ENCODE measurements around the gene TBC1D9B.

The TBC1D9B gene

DNA sequence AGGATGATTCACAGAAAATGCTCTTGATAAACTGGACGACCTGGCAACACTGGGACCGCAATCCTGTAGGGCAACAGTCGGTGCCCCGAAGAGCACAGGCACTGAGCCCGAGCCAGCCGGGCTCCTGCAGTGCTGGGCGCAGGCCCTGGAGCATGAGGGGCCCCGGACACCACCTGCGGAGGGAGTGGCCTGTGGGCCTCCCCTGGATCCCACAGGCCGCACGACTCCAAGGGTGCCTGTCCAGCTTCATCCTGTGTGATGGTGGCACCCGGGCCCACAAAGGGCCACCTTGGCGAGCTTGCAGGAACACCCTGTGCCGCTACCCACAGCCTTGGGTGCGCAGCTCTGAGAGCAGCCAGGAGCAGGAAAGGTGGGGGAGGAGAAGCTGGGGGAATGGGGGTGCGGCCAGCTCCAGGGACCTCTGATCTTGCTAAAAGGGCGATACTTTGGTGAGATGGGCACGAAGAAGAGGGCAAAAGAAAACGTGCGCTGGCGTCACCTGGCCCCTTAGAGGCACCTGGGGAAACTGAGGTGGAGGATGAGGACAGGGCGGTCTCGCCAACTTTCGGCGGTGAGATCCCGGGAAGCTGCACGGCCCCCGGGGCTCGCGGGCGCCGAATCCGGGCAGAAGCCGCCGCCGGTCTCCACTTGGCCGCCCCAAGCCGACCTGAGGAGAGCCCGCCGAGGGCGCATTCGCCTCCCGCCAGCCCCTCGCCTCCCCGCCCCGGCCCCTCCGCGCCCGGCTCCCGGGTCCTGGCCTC, 722 bp downstream of the TBC1D9B start:
- DNase-seq, result no peak

DNA sequence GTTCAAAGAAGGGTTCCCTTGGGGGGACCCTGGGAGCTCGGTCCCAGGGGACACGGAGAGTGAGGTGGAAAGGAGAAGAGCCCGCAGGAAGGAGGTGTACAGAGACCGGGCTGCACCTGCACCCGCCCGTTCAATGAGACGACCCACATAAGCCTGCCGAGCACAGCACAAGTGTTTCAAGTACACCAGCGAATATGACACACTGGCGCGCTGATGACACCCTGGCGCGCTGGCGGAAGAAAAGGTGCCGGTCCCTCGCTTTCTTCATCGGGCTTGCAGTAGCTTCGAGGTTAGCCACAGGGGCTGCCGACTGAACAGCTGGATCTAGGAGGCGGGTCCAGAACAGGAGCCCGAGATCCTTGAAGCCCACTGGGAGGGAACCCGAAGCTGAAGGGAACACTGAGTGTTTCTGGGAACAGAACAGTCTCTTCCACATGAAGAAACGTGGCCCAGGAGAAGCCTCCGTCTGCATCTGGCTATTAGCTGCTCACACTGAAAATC, 1.4 kb downstream of the TBC1D9B start:
- no peak for DNase-seq

- DNase-seq, result no peak
Measured at GRCh38 chr5:179905161-179905560, 2.5 kb downstream of the TBC1D9B start.

DNA sequence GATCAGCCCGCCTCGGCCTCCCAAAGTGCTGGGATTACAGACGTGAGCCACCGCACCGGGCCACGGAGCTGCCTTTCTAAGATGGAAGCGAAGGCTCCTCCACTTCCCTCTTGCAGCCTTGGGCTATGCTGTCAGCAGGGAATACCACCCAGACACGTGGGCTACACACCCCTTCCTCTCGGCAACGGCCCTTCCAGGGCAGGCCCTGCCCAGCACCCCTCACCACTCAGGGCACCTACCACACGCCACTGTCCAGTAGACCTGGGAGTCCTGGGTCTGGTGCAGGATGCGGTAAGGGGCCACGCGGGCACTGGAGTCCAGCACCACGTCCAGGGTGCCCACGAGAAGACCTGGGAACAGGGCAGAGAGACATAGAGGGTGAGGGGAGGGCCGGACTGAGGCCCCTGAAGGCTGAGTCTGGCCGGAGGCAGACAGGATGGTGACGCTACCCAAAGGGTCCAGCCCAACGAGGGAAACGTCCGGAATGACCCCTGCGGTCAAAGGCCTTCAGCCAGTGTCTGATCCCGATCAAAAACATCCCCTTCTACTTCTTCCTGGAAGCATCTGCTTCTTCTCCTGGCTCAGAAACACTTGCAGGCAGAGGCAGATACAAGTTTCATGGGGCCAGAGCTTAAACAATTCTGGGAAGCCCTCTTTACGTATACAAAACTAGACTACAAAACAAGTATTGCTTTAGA, 3.1 kb downstream of the TBC1D9B start:
- DNase-seq, result no peak

DNA sequence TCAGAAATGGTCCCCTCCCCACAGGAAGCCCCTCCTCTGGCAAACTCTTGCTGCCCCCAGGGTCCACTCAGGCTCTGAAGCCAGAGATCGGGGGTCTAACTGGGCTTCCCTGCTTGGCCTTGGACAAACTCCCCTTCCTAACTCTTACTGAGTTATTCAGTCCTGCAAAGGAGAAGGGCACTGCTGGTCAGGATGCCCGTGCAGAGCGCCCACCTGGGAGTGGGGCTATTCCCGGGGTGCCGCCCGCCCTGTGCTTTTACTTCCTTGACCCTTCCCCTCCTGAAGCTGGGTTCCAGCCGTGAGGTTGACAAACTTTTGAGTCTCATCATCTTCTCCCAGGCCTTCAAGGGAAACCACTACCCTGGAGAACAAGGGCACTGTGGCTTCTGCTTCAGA, 4.9 kb downstream of the TBC1D9B start:
- DNase-seq, result no peak

GRCh38 chr5:179901915-179902762, 5.6 kb downstream of the TBC1D9B start:
- DNase-seq, result no peak

- DNase-seq, result no peak
Measured at GRCh38 chr5:179901462-179901861, 6.2 kb downstream of the TBC1D9B start.

DNA sequence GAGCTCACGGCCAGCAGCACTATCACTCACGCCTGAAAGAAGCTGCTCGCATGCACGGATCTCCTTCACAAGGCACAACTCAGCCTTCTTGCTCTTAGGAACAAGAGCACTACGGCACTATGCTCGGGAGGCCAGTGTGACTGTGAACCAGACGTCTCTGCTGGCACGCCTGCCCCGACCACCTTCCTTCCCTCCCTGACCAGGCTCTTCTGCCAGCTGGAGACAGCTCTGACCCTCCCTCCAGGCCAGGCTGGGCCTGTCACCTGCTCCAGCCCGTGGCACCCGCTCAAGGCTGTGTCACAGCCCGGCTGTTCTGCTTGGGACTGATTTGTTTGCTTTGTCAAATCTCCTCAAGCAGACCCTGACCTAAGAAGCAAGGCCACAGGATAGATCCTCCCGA, 7.0 kb downstream of the TBC1D9B start:
- no peak for DNase-seq

- DNase-seq, result no peak
Measured at GRCh38 chr5:179900206-179900605, 7.5 kb downstream of the TBC1D9B start.

GRCh38 chr5:179895861-179896260, 11.8 kb downstream of the TBC1D9B start:
- DNase-seq, result no peak

DNA sequence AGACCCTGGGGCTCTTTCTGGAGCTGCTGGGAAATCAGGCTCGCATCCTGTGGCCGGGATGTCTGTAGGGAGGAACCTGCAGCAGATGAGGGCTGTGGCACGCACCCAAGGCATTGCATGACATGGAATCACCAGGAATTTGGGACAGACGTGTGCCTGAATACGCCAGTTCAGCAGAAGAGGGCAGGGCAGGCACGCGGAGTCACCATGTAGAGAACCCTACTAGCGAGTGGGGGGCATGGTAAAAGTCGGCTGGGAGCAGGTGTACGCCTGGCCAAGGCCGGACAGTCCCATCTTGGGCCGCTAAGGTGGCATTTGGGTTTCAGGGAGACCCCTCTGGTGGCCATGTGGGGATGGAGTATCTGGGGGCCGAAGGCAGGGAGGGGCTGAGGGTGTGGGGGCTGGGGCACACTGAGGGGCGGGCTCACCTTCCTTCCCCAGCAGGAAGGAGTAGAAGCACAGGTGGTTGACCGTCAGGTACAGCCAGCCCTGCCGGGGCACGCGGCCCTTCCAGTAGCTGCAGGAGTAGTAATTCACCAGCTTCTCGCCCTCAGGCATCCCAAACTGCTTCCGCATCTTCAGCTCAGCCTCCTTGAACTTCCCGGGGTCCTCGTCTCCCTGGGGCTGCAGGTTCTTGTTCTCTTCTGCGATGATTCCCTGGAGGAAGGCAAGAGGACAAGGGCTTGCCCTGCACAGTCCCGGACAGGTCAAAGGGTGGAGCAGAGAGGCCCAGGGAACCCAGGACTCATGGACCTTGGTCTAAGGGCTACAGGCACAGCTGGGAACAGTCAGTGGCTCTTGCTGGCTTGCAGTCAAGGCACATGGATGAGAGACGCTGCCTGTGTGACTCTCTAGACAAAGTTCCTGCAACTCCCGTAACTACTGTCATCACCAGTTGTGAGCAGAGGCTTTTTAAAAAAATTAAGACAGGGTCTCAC, 13.5 kb downstream of the TBC1D9B start:
- DNase-seq, result no peak

GRCh38 chr5:179893076-179893957, 14.4 kb downstream of the TBC1D9B start:
- no peak for DNase-seq

DNA sequence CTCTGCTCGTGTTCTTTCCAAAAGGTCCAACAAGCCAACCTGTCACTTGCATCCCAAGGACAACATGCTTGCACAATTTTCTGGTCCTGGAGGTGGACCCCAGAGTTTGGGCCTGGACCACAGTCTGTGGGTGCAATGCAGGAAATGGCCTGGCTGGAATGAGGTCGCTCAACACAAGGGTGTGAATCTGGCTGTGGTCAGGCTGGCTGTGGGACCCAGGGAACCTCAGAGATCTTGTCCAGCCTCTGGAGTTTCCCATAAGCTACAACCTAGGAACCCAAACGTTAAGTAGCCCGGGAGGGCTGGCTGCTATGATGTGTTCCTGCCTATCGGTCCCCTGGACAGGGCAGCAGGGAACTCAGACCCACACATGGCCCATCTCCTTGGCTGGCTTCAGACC, 15.4 kb downstream of the TBC1D9B start:
- DNase-seq, result no peak

DNA sequence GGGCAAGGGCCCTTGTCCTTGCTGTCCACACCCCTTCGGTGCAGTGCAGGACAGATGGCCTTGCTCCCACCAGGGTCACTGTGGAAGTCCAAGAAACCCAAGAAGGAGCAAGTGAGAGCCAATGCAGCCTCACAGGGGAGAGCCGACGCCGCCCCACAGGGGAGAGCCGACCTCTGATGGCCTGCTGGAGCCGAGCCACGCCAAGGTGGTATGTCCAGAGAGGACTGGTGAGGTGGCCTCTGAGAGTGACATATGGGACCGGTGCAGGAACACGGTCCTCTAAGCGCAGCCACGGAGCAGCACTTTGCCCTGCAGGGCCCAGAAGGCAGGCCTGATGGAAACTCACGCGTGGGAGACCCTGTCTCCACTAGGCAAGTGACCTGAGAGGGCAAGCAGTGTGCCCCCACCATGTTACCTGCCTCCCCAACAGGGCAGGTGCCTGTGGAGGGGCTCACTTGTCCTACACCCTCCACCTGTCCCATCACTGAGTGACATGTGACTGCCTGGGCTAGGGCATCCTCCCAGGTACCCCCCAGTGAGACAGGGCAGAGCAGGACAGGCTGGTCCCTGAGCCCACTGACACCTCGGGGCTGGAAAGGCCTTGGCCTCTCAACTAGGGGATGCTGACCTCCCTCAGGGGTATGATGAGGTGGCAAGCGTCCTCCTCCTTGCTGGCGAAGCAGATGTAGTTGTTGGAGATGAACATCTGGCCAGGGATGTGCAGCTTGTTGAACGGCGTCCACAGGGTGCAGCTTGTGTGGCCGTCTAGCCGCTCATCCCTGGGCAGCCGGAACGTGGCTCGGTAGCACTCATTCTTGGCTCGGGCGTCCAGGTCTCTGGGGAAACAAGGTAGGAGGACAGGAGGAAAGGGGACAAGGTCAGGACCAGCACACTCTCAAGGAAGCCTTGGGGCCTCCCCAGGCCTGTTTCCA, 16.7 kb downstream of the TBC1D9B start:
- no peak for DNase-seq

DNA sequence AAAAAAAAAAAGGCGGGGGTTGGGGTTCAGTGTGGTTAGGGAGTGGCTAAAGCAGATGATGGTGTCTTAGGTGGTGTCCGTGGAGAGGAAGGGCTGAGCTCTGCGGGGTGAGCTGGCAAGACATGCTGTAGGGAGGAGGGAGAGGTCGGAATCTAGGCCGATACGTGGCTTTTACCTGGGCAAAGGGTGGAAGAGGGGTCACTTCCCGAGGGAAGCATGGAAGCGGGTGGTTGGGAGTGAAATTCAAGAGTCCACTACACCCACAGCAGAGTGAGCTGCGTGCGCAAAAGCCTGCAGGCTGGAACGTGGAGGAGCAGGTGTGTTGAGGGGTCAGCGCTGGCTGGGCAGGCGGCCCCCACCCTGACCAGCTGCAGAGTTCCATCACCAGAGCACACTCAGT, 17.8 kb downstream of the TBC1D9B start:
- no peak for DNase-seq

GRCh38 chr5:179887802-179888201, 19.9 kb downstream of the TBC1D9B start:
- no peak for DNase-seq

GRCh38 chr5:179887095-179887494, 20.6 kb downstream of the TBC1D9B start:
- no peak for DNase-seq

DNA sequence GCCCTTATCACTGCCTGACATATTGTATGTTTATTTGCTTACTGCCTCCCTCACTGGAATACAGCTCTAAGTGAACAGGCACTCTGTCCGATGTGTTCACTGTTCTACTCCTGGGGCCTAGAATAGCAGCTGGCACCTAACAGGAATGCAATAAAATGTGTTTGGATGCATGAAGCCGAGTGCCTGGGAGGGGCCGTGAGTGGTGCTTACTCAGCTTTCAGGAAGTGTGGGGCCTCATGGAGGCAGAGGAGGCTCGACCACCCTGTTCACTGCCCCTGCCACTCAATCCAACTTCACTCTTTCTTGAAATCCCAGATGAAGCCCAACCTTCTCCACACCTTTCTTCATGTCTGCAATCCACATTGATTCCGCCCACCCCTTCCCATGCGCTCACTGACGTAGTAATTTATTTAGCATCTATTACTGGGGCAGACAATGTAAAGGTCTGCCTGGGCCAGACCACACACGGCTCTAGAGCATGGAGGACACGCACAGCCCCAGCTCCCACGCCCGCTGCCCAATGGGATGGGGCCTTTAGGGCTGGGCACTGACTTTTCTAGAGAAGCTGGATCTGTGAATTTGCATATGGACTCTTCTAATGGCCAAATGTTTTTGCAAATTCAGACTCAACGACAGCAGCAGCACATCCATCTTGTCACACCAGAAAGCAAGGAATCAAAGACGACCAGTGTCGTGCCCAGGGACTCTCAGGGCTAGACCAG, 21.3 kb downstream of the TBC1D9B start:
- no peak for DNase-seq

DNA sequence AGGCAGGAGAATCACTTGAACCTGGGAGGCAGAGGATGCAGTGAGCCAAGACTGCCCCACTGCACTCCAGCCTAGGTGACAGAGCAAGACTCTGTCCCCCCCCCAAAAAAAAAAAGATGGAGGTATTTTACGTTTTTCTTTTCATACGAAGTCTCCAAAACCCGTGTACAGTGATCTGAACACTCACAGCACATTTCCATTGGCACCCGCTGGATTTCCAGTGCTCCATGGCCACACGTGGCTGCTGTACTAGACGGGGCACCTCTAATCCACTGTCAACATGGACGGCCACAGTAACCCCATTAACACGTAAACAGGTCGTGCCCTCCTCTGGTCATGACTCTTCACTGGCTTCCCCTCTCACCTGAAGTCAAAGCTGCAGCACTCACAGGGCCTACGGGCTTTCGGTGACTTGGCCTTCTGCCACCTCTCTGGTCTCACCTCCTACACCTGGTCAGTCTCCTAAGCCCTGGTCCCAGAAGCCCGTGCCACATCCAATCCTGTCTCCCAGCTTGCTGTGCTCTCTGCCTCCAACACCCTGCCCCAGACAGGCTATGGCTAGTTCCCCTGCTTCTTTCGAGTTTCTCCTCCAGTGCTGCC, 22.1 kb downstream of the TBC1D9B start:
- DNase-seq, result no peak

Measured in SHP77 treated with DMSO at 0.1 percent for 48 hours (cell line).